OCI-LY3 (cell line): ENCODE data around the gene B4GALT4.

Experiments used
- H2AFZ ChIP-seq: fragments of 200-600, 300-600 bp; shearing (Covaris generic); 2 replicates; pipeline ENCODE4 v1.6.0; 2014; ENCODE audit warnings: antibody characterized with exemption, low read depth, low read length
- H3K27ac ChIP-seq: fragments of 200-600, 300-600 bp; sonication (generic); 2 replicates; pipeline ENCODE4 v1.5.1; 2014; ENCODE audit warnings: mild to moderate bottlenecking, low read length, moderate library complexity, mixed read lengths
- H3K27me3 ChIP-seq: fragments of 200-600, 300-600 bp; sonication (generic); 2 replicates; pipeline ENCODE4 v1.6.1; 2014; ENCODE audit warnings: low read depth, low read length, mixed read lengths
- H3K36me3 ChIP-seq: fragments of 200-600, 300-600 bp; sonication (generic); replicated peaks from 2 replicates; pipeline ENCODE3; 2014; ENCODE audit warnings: low read depth, low read length, mixed read lengths
- H3K4me1 ChIP-seq: fragments of 300-600, 200-600 bp; sonication (generic); 2 replicates; pipeline ENCODE4 v1.6.1; 2014; ENCODE audit warnings: low read length, mixed read lengths
- H3K4me2 ChIP-seq: fragments of 200-600, 300-600 bp; sonication (generic); 2 replicates; pipeline ENCODE4 v1.6.1; 2014; ENCODE audit warnings: low read length, mixed read lengths
- H3K4me3 ChIP-seq: fragments of 300-600, 200-600 bp; sonication (generic); 2 replicates; pipeline ENCODE4 v1.5.1; 2014; ENCODE audit warnings: antibody characterized with exemption, mild to moderate bottlenecking, low read length, moderate library complexity
- H3K79me2 ChIP-seq: fragments of 300-600, 200-600 bp; shearing (Covaris generic); 2 replicates; pipeline ENCODE4 v1.6.1; 2014; ENCODE audit warnings: mild to moderate bottlenecking, low read length, mixed read lengths
- H3K9ac ChIP-seq: fragments of 300-600, 200-600 bp; shearing (Covaris generic); 2 replicates; pipeline ENCODE4 v1.6.0; 2014; ENCODE audit warnings: mild to moderate bottlenecking, low read length, moderate library complexity
- H3K9me3 ChIP-seq: fragments of 200-600, 300-600 bp; shearing (Covaris generic); 2 replicates; pipeline ENCODE4 v1.6.1; 2014; ENCODE audit warnings: low read length, mixed read lengths; ENCODE audit not compliant: insufficient read depth
- H4K20me1 ChIP-seq: fragments of 200-600, 300-600 bp; sonication (generic); 2 replicates; pipeline ENCODE4 v1.6.1; 2016; ENCODE audit warnings: low read length, mixed read lengths; ENCODE audit not compliant: insufficient read depth
- EZH2phosphoT487 ChIP-seq: fragments of 200-600 bp; shearing (Covaris generic); IDR thresholded peaks from 2 replicates; pipeline ENCODE4 v1.6.1; 2018; ENCODE audit warnings: antibody characterized with exemption, mixed run types, low read depth
- TF ChIP-seq, protein P1 (sequence below): fragments of 200-600, 300-600 bp; sonication (generic); IDR thresholded peaks from 2 replicates; pipeline ENCODE4 v1.5.1; 2014; ENCODE audit warnings: antibody characterized with exemption, low read length, low read depth

The B4GALT4 gene

DNA sequence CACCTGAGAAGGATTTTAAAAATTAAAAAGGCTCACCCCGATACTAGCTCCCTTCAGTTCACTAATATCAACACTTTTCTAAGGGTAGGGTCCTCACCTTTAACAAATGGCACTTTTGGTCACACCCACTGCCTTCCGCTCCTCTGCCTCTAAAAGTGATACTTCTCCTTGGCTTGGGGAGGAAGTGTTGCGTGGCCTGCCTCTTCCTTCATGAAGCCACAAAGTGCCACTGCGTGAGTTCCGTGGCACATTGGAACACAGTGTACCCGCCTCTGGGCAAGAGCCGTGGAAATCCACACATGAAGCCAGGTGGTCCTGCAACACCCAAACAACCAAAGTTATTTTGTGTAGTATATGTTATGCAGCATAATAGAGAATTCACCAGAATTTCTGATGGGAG is 3.9 kb downstream of the B4GALT4 start:
- Histone ChIP-seq H3K9me3 (no peaks in the 10 kb centered on the region), H4K20me1 (no peaks in the 10 kb centered on the region; the same call in 1 of the 2 replicates), H3K9ac (no peak overlapping the region), H3K27me3 (no peaks in the 10 kb centered on the region), H2AFZ (no peak overlapping the region), H3K79me2 (peaks cover 30% of the 10 kb centered on the region), H3K27ac (no peak overlapping the region), H3K4me3 (no peak overlapping the region), H3K36me3 (peaks cover 38% of the 10 kb centered on the region), H3K4me1 (peaks cover 24% of the 10 kb centered on the region), H3K4me2 (no peak overlapping the region)
- TF ChIP-seq EZH2phosphoT487 = no peak

- Histone ChIP-seq H3K27me3 (no peaks in the 10 kb centered on the region), H3K79me2 (peaks cover 25% of the 10 kb centered on the region), H3K27ac (no peak overlapping the region), H2AFZ (no peak overlapping the region), H3K9me3 (no peaks in the 10 kb centered on the region), H3K9ac (no peak overlapping the region), H3K4me2 (no peak overlapping the region), H3K4me3 (no peak overlapping the region), H3K36me3 (peaks cover 50% of the 10 kb centered on the region), H3K4me1 (peaks cover 16% of the 10 kb centered on the region), H4K20me1 (no peaks in the 10 kb centered on the region; the same call in 1 of the 2 replicates)
- TF ChIP-seq, protein P1, sequence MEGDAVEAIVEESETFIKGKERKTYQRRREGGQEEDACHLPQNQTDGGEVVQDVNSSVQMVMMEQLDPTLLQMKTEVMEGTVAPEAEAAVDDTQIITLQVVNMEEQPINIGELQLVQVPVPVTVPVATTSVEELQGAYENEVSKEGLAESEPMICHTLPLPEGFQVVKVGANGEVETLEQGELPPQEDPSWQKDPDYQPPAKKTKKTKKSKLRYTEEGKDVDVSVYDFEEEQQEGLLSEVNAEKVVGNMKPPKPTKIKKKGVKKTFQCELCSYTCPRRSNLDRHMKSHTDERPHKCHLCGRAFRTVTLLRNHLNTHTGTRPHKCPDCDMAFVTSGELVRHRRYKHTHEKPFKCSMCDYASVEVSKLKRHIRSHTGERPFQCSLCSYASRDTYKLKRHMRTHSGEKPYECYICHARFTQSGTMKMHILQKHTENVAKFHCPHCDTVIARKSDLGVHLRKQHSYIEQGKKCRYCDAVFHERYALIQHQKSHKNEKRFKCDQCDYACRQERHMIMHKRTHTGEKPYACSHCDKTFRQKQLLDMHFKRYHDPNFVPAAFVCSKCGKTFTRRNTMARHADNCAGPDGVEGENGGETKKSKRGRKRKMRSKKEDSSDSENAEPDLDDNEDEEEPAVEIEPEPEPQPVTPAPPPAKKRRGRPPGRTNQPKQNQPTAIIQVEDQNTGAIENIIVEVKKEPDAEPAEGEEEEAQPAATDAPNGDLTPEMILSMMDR = no peak
- TF ChIP-seq EZH2phosphoT487 = no peak
These were observed 5.5 kb downstream of the B4GALT4 start for GRCh38 chr3:119235151-119235550.

- Histone ChIP-seq H3K4me3 (no peak overlapping the region), H3K9me3 (no peaks in the 10 kb centered on the region), H3K27me3 (no peaks in the 10 kb centered on the region), H3K36me3 (peaks cover 55% of the 10 kb centered on the region), H2AFZ (no peak overlapping the region), H3K4me2 (no peak overlapping the region), H3K79me2 (peaks cover 19% of the 10 kb centered on the region), H3K27ac (no peak overlapping the region), H3K4me1 (peaks cover 12% of the 10 kb centered on the region), H4K20me1 (no peaks in the 10 kb centered on the region; the same call in 1 of the 2 replicates), H3K9ac (no peak overlapping the region)
- TF ChIP-seq, protein P1 = no peak
These were observed 6.1 kb downstream of the B4GALT4 start for GRCh38 chr3:119234610-119235009.

DNA sequence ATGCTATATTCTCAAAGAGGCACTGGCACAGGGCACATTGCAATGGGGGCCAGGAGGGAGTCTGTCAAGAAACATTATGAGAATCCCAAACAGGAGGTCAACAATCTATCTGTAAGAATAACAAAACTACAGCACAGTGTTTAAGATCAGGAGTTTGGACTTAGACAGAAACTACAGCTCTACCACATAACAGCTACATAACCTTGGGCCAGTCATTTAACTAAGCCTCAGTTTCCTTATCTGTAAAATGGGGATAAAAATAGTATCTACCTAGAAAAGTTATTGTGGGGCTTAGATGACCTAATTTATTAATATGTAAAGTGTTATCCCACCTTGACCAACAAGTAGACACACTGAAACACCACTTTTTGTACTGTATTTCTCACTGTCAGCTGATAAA is 9.9 kb downstream of the B4GALT4 start:
- Histone ChIP-seq H3K79me2 (no peaks in the 10 kb centered on the region), H3K27me3 (no peaks in the 10 kb centered on the region), H3K9ac (no peak overlapping the region), H4K20me1 (no peaks in the 10 kb centered on the region; the same call in 1 of the 2 replicates), H3K4me3 (no peak overlapping the region), H3K36me3 (peaks cover 67% of the 10 kb centered on the region), H3K9me3 (no peaks in the 10 kb centered on the region), H3K4me2 (no peak overlapping the region), H3K4me1 (no peaks in the 10 kb centered on the region), H2AFZ (no peak overlapping the region), H3K27ac (no peak overlapping the region)
- TF ChIP-seq, protein P1 = no peak

- Histone ChIP-seq H3K4me1 (no peaks in the 10 kb centered on the region), H3K4me2 (no peak overlapping the region), H3K9ac (no peak overlapping the region), H3K79me2 (no peaks in the 10 kb centered on the region), H3K4me3 (no peak overlapping the region), H3K9me3 (no peaks in the 10 kb centered on the region), H3K27me3 (no peaks in the 10 kb centered on the region), H3K27ac (no peak overlapping the region), H2AFZ (no peak overlapping the region), H3K36me3 (peaks cover 60% of the 10 kb centered on the region), H4K20me1 (no peaks in the 10 kb centered on the region; the same call in 1 of the 2 replicates)
- TF ChIP-seq, protein P1 = no peak
- no peak for TF ChIP-seq EZH2phosphoT487
These were observed 10.6 kb downstream of the B4GALT4 start for GRCh38 chr3:119230071-119230470.
